ENCODE measurements around the gene GNL1.
"Not testable (repeated sequence)": the region's sequence is repeated elsewhere in the genome, so short reads cannot be mapped to it uniquely, and the experiment has no call there.

GNL1 gene

DNA sequence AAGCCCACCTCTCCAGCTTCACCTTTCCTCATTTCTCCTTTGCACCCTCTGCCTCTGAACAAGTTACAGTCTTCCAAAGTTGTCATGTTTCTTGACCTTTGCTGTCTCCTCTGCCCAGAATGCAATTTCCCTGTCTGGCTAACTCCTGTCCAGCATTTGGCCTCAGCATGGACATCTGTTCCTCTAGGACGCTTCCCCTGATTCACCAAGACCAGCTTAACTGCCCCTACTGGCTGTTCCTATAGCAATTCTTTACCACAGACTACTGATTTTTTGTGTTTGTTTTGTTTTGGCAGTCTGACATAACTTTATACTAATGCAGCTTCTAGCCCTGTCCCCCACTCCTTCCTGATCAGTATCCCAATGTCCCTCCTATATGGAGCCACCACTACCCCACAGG is 13.4 kb downstream of the GNL1 start:
- H3K9me3 ChIP-seq (ENCODE audit: insufficient read depth, low read length), result no peaks in the 10 kb centered on the region
- H3K9ac ChIP-seq (ENCODE audit: insufficient read length, low read depth), result no peak overlapping the region
- no peak for TF ChIP-seq YY1 (IDR thresholded peaks at IDR 0.05; ENCODE audit: insufficient read depth, insufficient read length)
- no peak for TF ChIP-seq ZNF274 (IDR thresholded peaks at IDR 0.05; ENCODE audit: low read depth, low read length)
- no peak for TF ChIP-seq SUZ12 (IDR thresholded peaks at IDR 0.05; ENCODE audit: extremely low read depth, insufficient read depth, insufficient read length)
- no peak overlapping the region for H3K4me3 ChIP-seq (ENCODE audit: insufficient read length, low read depth)
- peaks cover 24% of the 10 kb centered on the region for H3K36me3 ChIP-seq (ENCODE audit: insufficient read depth, insufficient read length, low read length)
- H3K4me1 ChIP-seq (ENCODE audit: insufficient read depth, insufficient read length), result no peaks in the 10 kb centered on the region
- no peak for DNase-seq (ENCODE audit: low read depth, low spot score)
- H3K27me3 ChIP-seq (ENCODE audit: insufficient read depth, insufficient read length), result no peaks in the 10 kb centered on the region

DNA sequence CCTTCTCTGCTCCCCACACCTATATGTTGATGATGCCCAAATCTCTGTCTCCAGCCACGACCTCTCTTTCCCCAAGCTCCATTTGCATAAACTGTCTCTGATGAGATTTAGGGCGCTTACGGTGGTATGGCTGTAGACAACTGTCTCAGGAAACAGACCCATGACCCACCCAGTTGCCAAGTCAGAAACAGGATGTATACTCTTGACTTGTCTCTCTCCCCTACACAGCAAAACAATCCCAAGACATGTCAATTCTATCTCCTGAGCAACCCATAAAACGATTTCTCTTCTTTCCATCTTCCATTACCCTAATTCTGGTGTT is 13.9 kb downstream of the GNL1 start:
- Histone ChIP-seq H3K9ac (ENCODE audit: insufficient read length, low read depth) (no peak overlapping the region), H3K4me3 (ENCODE audit: insufficient read length, low read depth) (no peak overlapping the region), H3K4me1 (ENCODE audit: insufficient read depth, insufficient read length) (no peaks in the 10 kb centered on the region), H3K9me3 (ENCODE audit: insufficient read depth, low read length) (no peaks in the 10 kb centered on the region), H3K36me3 (ENCODE audit: insufficient read depth, insufficient read length, low read length) (peaks cover 21% of the 10 kb centered on the region), H3K27me3 (ENCODE audit: insufficient read depth, insufficient read length) (no peaks in the 10 kb centered on the region)
- no peak for DNase-seq (ENCODE audit: low read depth, low spot score)
- TF ChIP-seq YY1 (IDR thresholded peaks at IDR 0.05; ENCODE audit: insufficient read depth, insufficient read length), result no peak
- TF ChIP-seq SUZ12 (IDR thresholded peaks at IDR 0.05; ENCODE audit: extremely low read depth, insufficient read depth, insufficient read length), result no peak
- no peak for TF ChIP-seq ZNF274 (IDR thresholded peaks at IDR 0.05; ENCODE audit: low read depth, low read length)

GRCh38 chr6:30541515-30542403 is 14.5 kb downstream of the GNL1 start:
- no peak overlapping the region for H3K9ac ChIP-seq (ENCODE audit: insufficient read length, low read depth)
- no peaks in the 10 kb centered on the region for H3K9me3 ChIP-seq (ENCODE audit: insufficient read depth, low read length)
- H3K36me3 ChIP-seq (ENCODE audit: insufficient read depth, insufficient read length, low read length), result peaks cover 16% of the 10 kb centered on the region
- TF ChIP-seq YY1 (IDR thresholded peaks at IDR 0.05; ENCODE audit: insufficient read depth, insufficient read length) (no peak), ZNF274 (IDR thresholded peaks at IDR 0.05; ENCODE audit: low read depth, low read length) (no peak), SUZ12 (IDR thresholded peaks at IDR 0.05; ENCODE audit: extremely low read depth, insufficient read depth, insufficient read length) (no peak)
- no peaks in the 10 kb centered on the region for H3K4me1 ChIP-seq (ENCODE audit: insufficient read depth, insufficient read length)
- H3K4me3 ChIP-seq (ENCODE audit: insufficient read length, low read depth), result no peak overlapping the region
- no peaks in the 10 kb centered on the region for H3K27me3 ChIP-seq (ENCODE audit: insufficient read depth, insufficient read length)
- no peak for DNase-seq (ENCODE audit: low read depth, low spot score)

DNA sequence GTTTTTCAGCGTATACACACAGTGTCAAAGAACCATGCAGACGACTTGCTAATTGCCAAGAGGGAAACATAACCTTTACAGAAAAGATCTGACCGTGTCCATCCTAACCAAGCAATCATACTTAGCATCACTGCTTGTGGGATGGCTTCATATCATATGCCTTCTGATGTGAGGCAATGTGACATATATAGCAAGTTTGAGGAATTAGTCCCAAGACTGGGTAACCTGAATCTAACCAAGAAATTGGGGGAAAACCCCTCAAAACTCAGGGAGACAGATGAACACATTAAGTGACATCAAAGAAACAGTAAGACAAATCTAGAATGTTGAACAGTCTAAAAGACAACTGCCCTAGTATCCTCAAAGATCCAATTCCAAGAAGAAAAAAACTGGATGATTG is 18.4 kb downstream of the GNL1 start:
- H3K4me1 ChIP-seq (ENCODE audit: insufficient read depth, insufficient read length), result no peaks in the 10 kb centered on the region
- DNase-seq (ENCODE audit: low read depth, low spot score), result no peak
- no peaks in the 10 kb centered on the region for H3K27me3 ChIP-seq (ENCODE audit: insufficient read depth, insufficient read length)
- no peak overlapping the region for H3K9ac ChIP-seq (ENCODE audit: insufficient read length, low read depth)
- H3K4me3 ChIP-seq (ENCODE audit: insufficient read length, low read depth), result no peak overlapping the region
- TF ChIP-seq YY1 (IDR thresholded peaks at IDR 0.05; ENCODE audit: insufficient read depth, insufficient read length), result no peak
- TF ChIP-seq ZNF274 (IDR thresholded peaks at IDR 0.05; ENCODE audit: low read depth, low read length), result no peak
- no peak for TF ChIP-seq SUZ12 (IDR thresholded peaks at IDR 0.05; ENCODE audit: extremely low read depth, insufficient read depth, insufficient read length)
- no peaks in the 10 kb centered on the region for H3K36me3 ChIP-seq (ENCODE audit: insufficient read depth, insufficient read length, low read length)
- H3K9me3 ChIP-seq (ENCODE audit: insufficient read depth, low read length), result no peaks in the 10 kb centered on the region

DNA sequence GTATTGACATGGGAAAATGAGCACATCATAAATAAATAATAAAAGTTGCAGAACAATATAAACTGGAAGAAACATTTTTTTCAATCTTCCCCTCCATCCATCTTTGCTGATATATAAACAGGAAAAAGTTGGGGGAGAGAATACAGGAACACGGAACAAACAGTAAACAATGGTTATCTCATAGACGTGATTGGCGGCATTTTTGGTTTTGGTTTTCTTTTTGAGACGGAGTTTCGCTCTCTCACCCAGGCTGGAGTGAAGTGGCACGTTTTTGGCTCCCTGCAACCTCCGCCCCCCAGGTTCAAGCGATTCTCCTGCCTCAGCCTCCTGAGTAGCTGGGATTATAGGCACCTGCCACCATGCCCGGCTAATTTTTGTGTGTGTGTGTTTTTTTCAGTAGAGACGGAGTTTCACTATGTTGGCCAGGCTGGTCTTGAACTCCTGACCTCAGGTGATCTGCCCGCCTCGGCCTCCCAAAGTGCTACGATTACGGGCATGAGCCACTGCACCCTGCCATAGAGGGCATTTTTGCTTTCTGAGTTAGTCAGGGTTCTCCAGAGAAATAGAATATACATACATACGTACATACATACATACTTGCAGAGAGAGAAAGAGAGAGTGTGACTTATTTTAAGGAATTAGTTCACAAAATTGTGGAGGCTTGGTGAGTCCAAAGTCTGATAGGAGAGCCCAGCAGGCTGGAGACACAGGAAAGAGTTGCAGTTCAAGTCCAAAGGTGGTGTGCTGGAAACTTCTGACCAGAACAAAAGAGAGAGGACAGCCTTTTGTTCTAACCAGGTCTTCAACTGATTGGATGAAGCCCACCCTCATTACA is 22.6 kb downstream of the GNL1 start:
- Histone ChIP-seq H3K27me3 (ENCODE audit: insufficient read depth, insufficient read length) (no peaks in the 10 kb centered on the region), H3K4me3 (ENCODE audit: insufficient read length, low read depth) (no peak overlapping the region), H3K4me1 (ENCODE audit: insufficient read depth, insufficient read length) (no peaks in the 10 kb centered on the region), H3K36me3 (ENCODE audit: insufficient read depth, insufficient read length, low read length) (no peaks in the 10 kb centered on the region), H3K9me3 (ENCODE audit: insufficient read depth, low read length) (no peaks in the 10 kb centered on the region), H3K9ac (ENCODE audit: insufficient read length, low read depth) (no peak overlapping the region)
- no peak for DNase-seq (ENCODE audit: low read depth, low spot score)
- TF ChIP-seq ZNF274 (IDR thresholded peaks at IDR 0.05; ENCODE audit: low read depth, low read length), result no peak
- TF ChIP-seq YY1 (IDR thresholded peaks at IDR 0.05; ENCODE audit: insufficient read depth, insufficient read length), result no peak
- TF ChIP-seq SUZ12 (IDR thresholded peaks at IDR 0.05; ENCODE audit: extremely low read depth, insufficient read depth, insufficient read length), result no peak

- no peak for TF ChIP-seq SUZ12 (IDR thresholded peaks at IDR 0.05; ENCODE audit: extremely low read depth, insufficient read depth, insufficient read length)
- Histone ChIP-seq H3K4me3 (ENCODE audit: insufficient read length, low read depth) (no peak overlapping the region), H3K27me3 (ENCODE audit: insufficient read depth, insufficient read length) (no peaks in the 10 kb centered on the region), H3K36me3 (ENCODE audit: insufficient read depth, insufficient read length, low read length) (no peaks in the 10 kb centered on the region), H3K9me3 (ENCODE audit: insufficient read depth, low read length) (no peaks in the 10 kb centered on the region), H3K4me1 (ENCODE audit: insufficient read depth, insufficient read length) (no peaks in the 10 kb centered on the region), H3K9ac (ENCODE audit: insufficient read length, low read depth) (no peak overlapping the region)
- DNase-seq (ENCODE audit: low read depth, low spot score), result no peak
Measured at GRCh38 chr6:30530014-30530413, 26.3 kb downstream of the GNL1 start.

DNA sequence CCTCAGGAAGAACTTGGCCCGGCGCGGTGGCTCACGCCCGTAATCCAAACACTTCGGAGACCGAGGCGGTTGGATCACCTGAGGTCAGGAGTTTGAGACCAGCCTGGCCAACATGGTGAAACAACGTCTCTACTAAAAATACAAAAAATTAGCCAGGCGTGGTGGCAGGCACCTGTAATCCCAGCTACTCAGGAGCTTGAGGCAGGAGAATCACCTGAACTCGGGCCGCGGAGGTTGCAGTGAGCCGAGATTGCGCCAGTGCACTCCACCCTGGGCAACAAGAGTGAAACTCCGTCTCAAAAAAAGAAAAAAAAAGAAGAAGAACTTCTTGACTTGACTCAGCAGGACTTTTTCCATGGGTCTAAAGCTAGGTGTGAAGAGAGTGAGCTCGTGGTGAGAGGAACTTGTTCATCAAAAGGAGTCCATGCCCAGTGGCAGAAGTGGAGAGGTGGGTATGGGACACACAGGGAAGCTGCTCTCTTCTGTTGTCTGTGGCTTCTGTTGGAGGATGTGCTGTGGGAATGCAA is 26.9 kb downstream of the GNL1 start:
- not testable (repeated sequence) for H3K36me3 ChIP-seq (ENCODE audit: insufficient read depth, insufficient read length, low read length); H3K27me3 ChIP-seq (ENCODE audit: insufficient read depth, insufficient read length); H3K4me1 ChIP-seq (ENCODE audit: insufficient read depth, insufficient read length); H3K4me3 ChIP-seq (ENCODE audit: insufficient read length, low read depth); DNase-seq (ENCODE audit: low read depth, low spot score); H3K9ac ChIP-seq (ENCODE audit: insufficient read length, low read depth); H3K9me3 ChIP-seq (ENCODE audit: insufficient read depth, low read length)

DNA sequence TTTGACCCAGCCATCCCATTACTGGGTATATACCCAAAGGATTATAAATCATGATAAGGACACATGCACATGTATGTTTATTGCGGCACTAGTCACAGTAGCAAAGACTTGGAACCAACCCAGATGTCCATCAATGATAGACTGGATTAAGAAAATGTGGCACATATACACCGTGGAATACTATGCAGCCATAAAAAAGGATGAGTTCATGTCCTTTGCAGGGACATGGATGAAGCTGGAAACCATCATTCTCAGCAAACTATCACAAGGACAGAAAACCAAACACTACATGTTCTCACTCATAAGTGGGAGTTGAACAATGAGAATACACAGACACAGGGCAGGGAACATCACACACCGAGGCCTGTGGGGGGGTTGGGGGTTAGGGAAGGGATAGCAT is 29.8 kb downstream of the GNL1 start:
- not testable (repeated sequence) for DNase-seq (ENCODE audit: low read depth, low spot score)

GRCh38 chr6:30521952-30522351 is 34.3 kb downstream of the GNL1 start:
- not testable (repeated sequence) for DNase-seq (ENCODE audit: low read depth, low spot score); H3K9me3 ChIP-seq (ENCODE audit: insufficient read depth, low read length); H3K27me3 ChIP-seq (ENCODE audit: insufficient read depth, insufficient read length); H3K36me3 ChIP-seq (ENCODE audit: insufficient read depth, insufficient read length, low read length); H3K4me1 ChIP-seq (ENCODE audit: insufficient read depth, insufficient read length); H3K4me3 ChIP-seq (ENCODE audit: insufficient read length, low read depth); H3K9ac ChIP-seq (ENCODE audit: insufficient read length, low read depth)

More for the DNA sequence above, 29.8 kb downstream of the GNL1 start:
- H3K9me3 ChIP-seq (ENCODE audit: insufficient read depth, low read length); H3K36me3 ChIP-seq (ENCODE audit: insufficient read depth, insufficient read length, low read length); H3K9ac ChIP-seq (ENCODE audit: insufficient read length, low read depth); H3K4me3 ChIP-seq (ENCODE audit: insufficient read length, low read depth); H3K4me1 ChIP-seq (ENCODE audit: insufficient read depth, insufficient read length); H3K27me3 ChIP-seq (ENCODE audit: insufficient read depth, insufficient read length): not testable (repeated sequence)

DNA sequence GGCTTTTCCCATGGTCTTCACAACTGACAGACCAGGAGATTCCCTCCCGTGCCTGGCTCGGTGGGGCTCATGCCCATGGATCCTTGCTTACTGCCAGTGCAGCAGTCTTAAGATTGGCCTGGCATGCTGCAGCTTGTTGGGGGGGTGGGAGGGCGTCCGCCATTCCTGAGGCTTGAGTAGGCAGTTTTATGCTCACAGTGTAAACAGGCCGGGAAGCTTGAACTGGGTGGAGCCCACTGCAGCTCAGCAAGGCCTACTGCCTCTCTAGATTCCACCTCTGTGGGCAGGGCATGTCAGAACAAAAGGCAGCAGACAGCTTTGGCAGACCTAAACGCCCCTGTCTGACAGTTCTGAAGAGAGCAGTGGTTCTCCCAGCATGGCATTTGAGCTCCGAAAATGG is 35.2 kb downstream of the GNL1 start:
- not testable (repeated sequence) for DNase-seq (ENCODE audit: low read depth, low spot score); H3K9me3 ChIP-seq (ENCODE audit: insufficient read depth, low read length); H3K9ac ChIP-seq (ENCODE audit: insufficient read length, low read depth); H3K4me1 ChIP-seq (ENCODE audit: insufficient read depth, insufficient read length); H3K27me3 ChIP-seq (ENCODE audit: insufficient read depth, insufficient read length); H3K36me3 ChIP-seq (ENCODE audit: insufficient read depth, insufficient read length, low read length); H3K4me3 ChIP-seq (ENCODE audit: insufficient read length, low read depth)
